GM19099 (cell line): ENCODE measurements around the gene F13A1.

ENCODE experiments used
- POLR2A ChIP-seq: IDR thresholded peaks from 3 replicates; pipeline ENCODE4 v1.6.1; 2011; ENCODE audit warnings: low read depth; ENCODE audit not compliant: insufficient read length; ENCODE audit errors: extremely low read depth

F13A1 gene

GRCh38 chr6:6195080-6195479 lies 125.4 kb downstream of the F13A1 start:
- no peak for TF ChIP-seq POLR2A

- no peak for TF ChIP-seq POLR2A
Measured at GRCh38 chr6:6193221-6193745, 127.2 kb downstream of the F13A1 start.

GRCh38 chr6:6191909-6192308 lies 128.6 kb downstream of the F13A1 start:
- TF ChIP-seq POLR2A: no peak

GRCh38 chr6:6191476-6191875 lies 129.0 kb downstream of the F13A1 start:
- no peak for TF ChIP-seq POLR2A

GRCh38 chr6:6180684-6181083 lies 139.8 kb downstream of the F13A1 start:
- TF ChIP-seq POLR2A: no peak

- TF ChIP-seq POLR2A: no peak
Measured at GRCh38 chr6:6179858-6180623, 140.4 kb downstream of the F13A1 start.

GRCh38 chr6:6178795-6179194 lies 141.7 kb downstream of the F13A1 start:
- no peak for TF ChIP-seq POLR2A

GRCh38 chr6:6177754-6178153 lies 142.7 kb downstream of the F13A1 start:
- TF ChIP-seq POLR2A: no peak

- no peak for TF ChIP-seq POLR2A
Measured at GRCh38 chr6:6176586-6177228, 143.8 kb downstream of the F13A1 start.

GRCh38 chr6:6176127-6176526 lies 144.3 kb downstream of the F13A1 start:
- no peak for TF ChIP-seq POLR2A

GRCh38 chr6:6169141-6169540 lies 151.3 kb downstream of the F13A1 start:
- no peak for TF ChIP-seq POLR2A

- no peak for TF ChIP-seq POLR2A
Measured at GRCh38 chr6:6166064-6166463, 154.4 kb downstream of the F13A1 start.

- TF ChIP-seq POLR2A: no peak
Measured at GRCh38 chr6:6164367-6164766, 156.1 kb downstream of the F13A1 start.

- TF ChIP-seq POLR2A: no peak
Measured at GRCh38 chr6:6154335-6154734, 166.1 kb downstream of the F13A1 start.

- TF ChIP-seq POLR2A: no peak
Measured at GRCh38 chr6:6152060-6152459, 168.4 kb downstream of the F13A1 start.

- TF ChIP-seq POLR2A: no peak
Measured at GRCh38 chr6:6148192-6148815, 172.2 kb downstream of the F13A1 start.

- no peak for TF ChIP-seq POLR2A
Measured at GRCh38 chr6:6131492-6132109, 188.9 kb downstream of the F13A1 start.
